ENCODE measurements around the gene SLC6A19.

The SLC6A19 gene

DNA sequence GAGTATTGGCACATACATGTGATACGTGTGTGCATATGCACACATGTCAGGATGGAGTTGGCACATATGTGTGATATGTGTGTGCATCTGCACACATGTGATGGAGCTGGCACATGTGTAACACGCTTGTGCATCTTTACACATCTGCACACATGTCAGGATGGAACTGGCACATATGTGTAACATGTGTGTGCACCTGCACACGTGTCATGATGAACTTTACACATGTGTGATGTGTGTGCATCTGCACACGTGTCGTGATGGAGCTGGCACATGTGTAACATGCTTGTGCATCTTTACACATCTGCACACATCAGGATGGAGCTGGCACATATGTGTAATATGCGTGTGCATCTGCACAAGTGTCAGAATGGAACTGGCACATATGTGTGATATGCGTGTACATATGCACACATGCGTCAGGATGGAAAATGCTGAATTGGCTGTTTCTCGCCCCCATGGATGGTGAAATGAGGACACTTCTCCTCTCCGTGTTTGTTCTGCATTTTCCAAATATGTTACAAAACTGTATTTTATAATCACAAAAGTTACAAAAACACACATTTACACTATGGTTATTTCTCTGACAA lies 16.3 kb upstream of the SLC6A19 start:
- TF ChIP-seq, protein P1, sequence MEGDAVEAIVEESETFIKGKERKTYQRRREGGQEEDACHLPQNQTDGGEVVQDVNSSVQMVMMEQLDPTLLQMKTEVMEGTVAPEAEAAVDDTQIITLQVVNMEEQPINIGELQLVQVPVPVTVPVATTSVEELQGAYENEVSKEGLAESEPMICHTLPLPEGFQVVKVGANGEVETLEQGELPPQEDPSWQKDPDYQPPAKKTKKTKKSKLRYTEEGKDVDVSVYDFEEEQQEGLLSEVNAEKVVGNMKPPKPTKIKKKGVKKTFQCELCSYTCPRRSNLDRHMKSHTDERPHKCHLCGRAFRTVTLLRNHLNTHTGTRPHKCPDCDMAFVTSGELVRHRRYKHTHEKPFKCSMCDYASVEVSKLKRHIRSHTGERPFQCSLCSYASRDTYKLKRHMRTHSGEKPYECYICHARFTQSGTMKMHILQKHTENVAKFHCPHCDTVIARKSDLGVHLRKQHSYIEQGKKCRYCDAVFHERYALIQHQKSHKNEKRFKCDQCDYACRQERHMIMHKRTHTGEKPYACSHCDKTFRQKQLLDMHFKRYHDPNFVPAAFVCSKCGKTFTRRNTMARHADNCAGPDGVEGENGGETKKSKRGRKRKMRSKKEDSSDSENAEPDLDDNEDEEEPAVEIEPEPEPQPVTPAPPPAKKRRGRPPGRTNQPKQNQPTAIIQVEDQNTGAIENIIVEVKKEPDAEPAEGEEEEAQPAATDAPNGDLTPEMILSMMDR (IDR thresholded peaks at IDR 0.05; ENCODE audit: low read depth, low read length, missing control alignments) = no peak
- H3K4me3 ChIP-seq (replicated peaks; ENCODE audit: low read depth, low read length) = no peak overlapping the region
- no peak for DNase-seq (ENCODE audit: extremely low read depth, low read depth)

GRCh38 chr5:1185629-1186350 lies 15.6 kb upstream of the SLC6A19 start:
- TF ChIP-seq, protein P1 (IDR thresholded peaks at IDR 0.05; ENCODE audit: low read depth, low read length, missing control alignments) = no peak
- no peak overlapping the region for H3K4me3 ChIP-seq (replicated peaks; ENCODE audit: low read depth, low read length)
- DNase-seq (ENCODE audit: extremely low read depth, low read depth) = no peak

- TF ChIP-seq, protein P1 (IDR thresholded peaks at IDR 0.05; ENCODE audit: low read depth, low read length, missing control alignments) = no peak
- DNase-seq (ENCODE audit: extremely low read depth, low read depth) = no peak
- no peak overlapping the region for H3K4me3 ChIP-seq (replicated peaks; ENCODE audit: low read depth, low read length)
Observed at GRCh38 chr5:1186351-1187233, 14.8 kb upstream of the SLC6A19 start.

GRCh38 chr5:1187234-1187949 lies 14.0 kb upstream of the SLC6A19 start:
- DNase-seq (ENCODE audit: extremely low read depth, low read depth) = no peak
- TF ChIP-seq, protein P1 (IDR thresholded peaks at IDR 0.05; ENCODE audit: low read depth, low read length, missing control alignments) = no peak
- no peak overlapping the region for H3K4me3 ChIP-seq (replicated peaks; ENCODE audit: low read depth, low read length)

- H3K4me3 ChIP-seq (replicated peaks; ENCODE audit: low read depth, low read length) = no peak overlapping the region
- no peak for DNase-seq (ENCODE audit: extremely low read depth, low read depth)
- TF ChIP-seq, protein P1 (IDR thresholded peaks at IDR 0.05; ENCODE audit: low read depth, low read length, missing control alignments) = no peak
Observed at GRCh38 chr5:1187950-1188334, 13.5 kb upstream of the SLC6A19 start.

- TF ChIP-seq, protein P1 (IDR thresholded peaks at IDR 0.05; ENCODE audit: low read depth, low read length, missing control alignments) = no peak
- no peak overlapping the region for H3K4me3 ChIP-seq (replicated peaks; ENCODE audit: low read depth, low read length)
- no peak for DNase-seq (ENCODE audit: extremely low read depth, low read depth)
Observed at GRCh38 chr5:1188464-1188863, 12.9 kb upstream of the SLC6A19 start.

Measured in HFF-Myc (cell line).